HepG2 (cell line): ENCODE results near the gene APC2. TPM values are rescaled to one million over a fixed set of nuclear protein-coding genes. Genes with fewer than 3 reads are reported as not detected.

Source experiments
- BCL6 ChIP-seq: IDR thresholded peaks from 2 replicates; pipeline ENCODE4 v1.6.1; 2016; ENCODE audit warnings: missing genetic modification reagents, missing compliant biosample characterization
- HNRNPUL1 ChIP-seq: fragments of 200-400 bp; formaldehyde crosslinking; IDR thresholded peaks from 2 replicates; pipeline ENCODE4 v1.6.1; 2017; ENCODE audit warnings: low read depth, mild to moderate bottlenecking, low read length, moderate library complexity
- HOXA7 ChIP-seq: sonication (generic); formaldehyde crosslinking; IDR thresholded peaks from 2 replicates; pipeline ENCODE4 v1.8.1; 2022; ENCODE audit warnings: mild to moderate bottlenecking, missing genetic modification reagents, moderate library complexity
- RBM39 ChIP-seq: fragments of 200-400 bp; formaldehyde crosslinking; IDR thresholded peaks from one replicate; pipeline ENCODE4 v1.6.1; 2018; ENCODE audit warnings: antibody characterized with exemption, mild to moderate bottlenecking, low read depth, low read length; ENCODE audit not compliant: poor library complexity, severe bottlenecking
- SCMH1 ChIP-seq: sonication (generic); formaldehyde crosslinking; IDR thresholded peaks from 2 replicates; pipeline ENCODE4 v1.9.0; 2021; ENCODE audit warnings: missing genetic modification reagents, mild to moderate bottlenecking, borderline replicate concordance
- SP1 ChIP-seq, 2 experiments: fragments of 450-650 bp in 1 of 2; sonication (generic) in 1 of 2; formaldehyde crosslinking in 1 of 2; IDR thresholded peaks; 2 replicates each; pipeline versions ENCODE4 v1.4.0 to v1.6.1; 2016 to 2020; ENCODE audit warnings: missing genetic modification reagents in 1 of 2
- TFDP2 ChIP-seq: sonication (generic); formaldehyde crosslinking; IDR thresholded peaks from 2 replicates; pipeline ENCODE4 v1.4.0; 2020; ENCODE audit warnings: missing genetic modification reagents
- TRIM22 ChIP-seq: fragments of 450-650 bp; IDR thresholded peaks from 2 replicates; pipeline ENCODE4 v1.6.1; 2017
- ZNF138 ChIP-seq: sonication (generic); formaldehyde crosslinking; IDR thresholded peaks from 2 replicates; pipeline ENCODE4 v1.5.0; 2020; ENCODE audit warnings: mild to moderate bottlenecking, low read depth, missing genetic modification reagents
- ZNF768 ChIP-seq: sonication (generic); formaldehyde crosslinking; IDR thresholded peaks from 2 replicates; pipeline ENCODE4 v1.4.0; 2020; ENCODE audit warnings: missing genetic modification reagents
- polyA plus RNA-seq, 8 experiments: library from polyadenylated mRNA; depleted of rRNA in 3 of 8; stranded (reverse) in 7 of 8; unstranded in 1 of 8; fragments of >200 nt; fragmentation: Illumina TruSeq in 4 of 8; extraction: Trizol in 4 of 8; gene quantifications; 2 replicates each; pipeline versions ENCODE4 v1.2.1 to v1.2.3, GENCODE V29; 2011 to 2016; ENCODE audit warnings: low read depth in 4 of 8, missing spikeins in 1 of 8, mixed read lengths in 1 of 8; ENCODE audit not compliant: insufficient read depth in 1 of 8
- total RNA-seq, 5 experiments: library from RNA; depleted of rRNA; stranded (reverse); fragments of >200 nt; fragmentation: Illumina TruSeq; extraction: Trizol; gene quantifications; 2 replicates each; pipeline ENCODE4 v1.2.3, GENCODE V29; 2016; ENCODE audit warnings: low read depth in 1 of 5
- TF ChIP-seq, protein P1 (sequence below): sonication (generic); formaldehyde crosslinking; IDR thresholded peaks from 2 replicates; pipeline ENCODE4 v1.4.0; 2020; ENCODE audit warnings: missing genetic modification reagents, borderline replicate concordance
- TF ChIP-seq, protein P2 (sequence below): sonication (generic); formaldehyde crosslinking; IDR thresholded peaks from 2 replicates; pipeline ENCODE4 v1.4.0; 2020; ENCODE audit warnings: missing genetic modification reagents

Gene APC2
- total and polyA plus RNA-seq, 2 of the 13 experiments (the other 11 are each of a cell fraction or from before 2014, with no cell fraction given), result 0.08 to 0.22 TPM

DNA sequence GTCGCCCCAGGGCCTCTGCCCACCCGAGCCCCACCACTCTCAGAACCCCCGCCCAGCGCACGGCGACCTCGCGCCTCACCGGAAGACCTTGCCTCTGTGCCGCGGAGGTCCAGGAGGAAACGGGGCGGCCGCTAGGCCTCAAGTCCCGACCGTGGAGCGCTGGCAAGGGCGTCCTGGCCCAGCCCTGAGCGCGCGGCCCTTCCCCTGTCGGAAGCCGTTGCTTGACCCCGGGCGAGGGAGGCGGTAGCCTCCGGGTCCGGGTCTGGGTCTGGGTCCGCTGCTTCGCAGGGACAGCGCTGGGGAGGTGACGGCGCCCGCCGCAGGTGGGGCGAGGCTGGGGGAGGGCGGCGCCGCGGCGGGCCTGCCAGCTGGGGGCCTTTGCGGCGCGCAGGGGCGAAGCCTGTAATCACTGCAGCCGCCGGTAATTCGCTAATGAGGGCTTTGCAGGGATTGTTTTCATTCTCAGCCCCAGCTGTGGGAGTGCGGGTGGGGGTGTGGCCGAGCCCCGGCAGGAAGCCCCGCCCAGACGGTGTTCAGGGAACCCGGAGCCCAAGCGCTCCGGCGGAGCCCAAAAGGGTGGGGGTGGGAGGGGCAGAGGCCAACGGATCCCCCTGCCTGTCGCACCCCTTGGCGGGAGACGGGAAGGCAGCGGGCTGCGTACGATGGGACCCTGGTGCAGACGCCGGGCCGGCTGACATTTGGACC, 20.5 kb downstream of the APC2 start (continued):
- TF ChIP-seq ZNF138 (0 out of 2 replicates have a peak, but pooled peaks have one; percentile 34), ZNF768 (CRISPR knock-in tag) (no peak), HOXA7 (CRISPR knock-in tag) (no peak), HNRNPUL1 (no peak), SP1 (IDR thresholded peaks at IDR 0.05) (no peak), SP1 (CRISPR knock-in tag; IDR thresholded peaks at IDR 0.05) (no peak), RBM39 (peak; percentile 57), TFDP2 (CRISPR knock-in tag) (0 out of 2 replicates have a peak, but pooled peaks have one; percentile 14), BCL6 (CRISPR knock-in tag) (no peak), TRIM22 (no peak), SCMH1 (CRISPR knock-in tag) (no peak)
- TF ChIP-seq, protein P1, sequence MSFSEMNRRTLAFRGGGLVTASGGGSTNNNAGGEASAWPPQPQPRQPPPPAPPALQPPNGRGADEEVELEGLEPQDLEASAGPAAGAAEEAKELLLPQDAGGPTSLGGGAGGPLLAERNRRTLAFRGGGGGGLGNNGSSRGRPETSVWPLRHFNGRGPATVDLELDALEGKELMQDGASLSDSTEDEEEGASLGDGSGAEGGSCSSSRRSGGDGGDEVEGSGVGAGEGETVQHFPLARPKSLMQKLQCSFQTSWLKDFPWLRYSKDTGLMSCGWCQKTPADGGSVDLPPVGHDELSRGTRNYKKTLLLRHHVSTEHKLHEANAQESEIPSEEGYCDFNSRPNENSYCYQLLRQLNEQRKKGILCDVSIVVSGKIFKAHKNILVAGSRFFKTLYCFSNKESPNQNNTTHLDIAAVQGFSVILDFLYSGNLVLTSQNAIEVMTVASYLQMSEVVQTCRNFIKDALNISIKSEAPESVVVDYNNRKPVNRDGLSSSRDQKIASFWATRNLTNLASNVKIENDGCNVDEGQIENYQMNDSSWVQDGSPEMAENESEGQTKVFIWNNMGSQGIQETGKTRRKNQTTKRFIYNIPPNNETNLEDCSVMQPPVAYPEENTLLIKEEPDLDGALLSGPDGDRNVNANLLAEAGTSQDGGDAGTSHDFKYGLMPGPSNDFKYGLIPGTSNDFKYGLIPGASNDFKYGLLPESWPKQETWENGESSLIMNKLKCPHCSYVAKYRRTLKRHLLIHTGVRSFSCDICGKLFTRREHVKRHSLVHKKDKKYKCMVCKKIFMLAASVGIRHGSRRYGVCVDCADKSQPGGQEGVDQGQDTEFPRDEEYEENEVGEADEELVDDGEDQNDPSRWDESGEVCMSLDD (CRISPR knock-in tag), result no peak
- TF ChIP-seq, protein P2, sequence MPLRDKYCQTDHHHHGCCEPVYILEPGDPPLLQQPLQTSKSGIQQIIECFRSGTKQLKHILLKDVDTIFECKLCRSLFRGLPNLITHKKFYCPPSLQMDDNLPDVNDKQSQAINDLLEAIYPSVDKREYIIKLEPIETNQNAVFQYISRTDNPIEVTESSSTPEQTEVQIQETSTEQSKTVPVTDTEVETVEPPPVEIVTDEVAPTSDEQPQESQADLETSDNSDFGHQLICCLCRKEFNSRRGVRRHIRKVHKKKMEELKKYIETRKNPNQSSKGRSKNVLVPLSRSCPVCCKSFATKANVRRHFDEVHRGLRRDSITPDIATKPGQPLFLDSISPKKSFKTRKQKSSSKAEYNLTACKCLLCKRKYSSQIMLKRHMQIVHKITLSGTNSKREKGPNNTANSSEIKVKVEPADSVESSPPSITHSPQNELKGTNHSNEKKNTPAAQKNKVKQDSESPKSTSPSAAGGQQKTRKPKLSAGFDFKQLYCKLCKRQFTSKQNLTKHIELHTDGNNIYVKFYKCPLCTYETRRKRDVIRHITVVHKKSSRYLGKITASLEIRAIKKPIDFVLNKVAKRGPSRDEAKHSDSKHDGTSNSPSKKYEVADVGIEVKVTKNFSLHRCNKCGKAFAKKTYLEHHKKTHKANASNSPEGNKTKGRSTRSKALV (CRISPR knock-in tag), result peak; percentile 94
